HEK293 (cell line): ENCODE data around the gene PAK1.

ENCODE experiments used
- CTCF ChIA-PET: fragments of 350-600 bp; formaldehyde crosslinking; extraction: SDS; loops from one replicate; lab custom pipeline; 2021; ENCODE audit warnings: antibody characterized with exemption; lab: Yijun Ruan, JAX
- POLR2A ChIA-PET: fragments of 300-600 bp; formaldehyde crosslinking; extraction: SDS; loops from one replicate; lab custom pipeline; 2020; ENCODE audit warnings: antibody characterized with exemption, inconsistent platforms; lab: Yijun Ruan, JAX
- H3K27ac ChIP-seq: fragments of 200-500 bp; sonication (Bioruptor generic); 2 replicates; pipeline ENCODE4 v1.5.1; 2014; ENCODE audit warnings: low read depth, low read length, control low read depth, inconsistent platforms; ENCODE audit errors: extremely low read depth
- H3K36me3 ChIP-seq, 2 experiments: fragments of 200-500 bp in 1 of 2; sonication (Bioruptor generic) in 1 of 2; 1 replicate in 1 of 2; 2 replicates in 1 of 2; pipeline ENCODE4 v1.5.1; 2014 to 2017; ENCODE audit warnings: inconsistent platforms in 2 of 2, low read length in 2 of 2; ENCODE audit not compliant: control insufficient read depth in 2 of 2, insufficient read depth in 1 of 2
- H3K4me1 ChIP-seq: fragments of 200-500 bp; sonication (Bioruptor generic); 2 replicates; pipeline ENCODE4 v1.5.1; 2014; ENCODE audit warnings: mild to moderate bottlenecking, low read length, inconsistent platforms; ENCODE audit not compliant: control insufficient read depth, insufficient read depth
- H3K4me3 ChIP-seq: 2 replicates; pipeline ENCODE4 v1.5.1; 2011; ENCODE audit warnings: low read depth, mild to moderate bottlenecking, control low read depth, low read length, moderate library complexity
- H3K9me3 ChIP-seq: fragments of 200-500 bp; sonication (Bioruptor generic); 2 replicates; pipeline ENCODE4 v1.5.1; 2014; ENCODE audit warnings: low read depth, low read length, inconsistent platforms; ENCODE audit not compliant: control insufficient read depth, insufficient read depth
- GFI1B ChIP-seq: fragments of 450-650 bp; formaldehyde crosslinking; IDR thresholded peaks from 2 replicates; pipeline ENCODE4 v1.5.1; 2016; ENCODE audit warnings: missing biosample characterization, missing genetic modification characterization
- HIC1 ChIP-seq: fragments of 450-650 bp; formaldehyde crosslinking; IDR thresholded peaks from 2 replicates; pipeline ENCODE4 v1.5.1; 2016; ENCODE audit warnings: missing biosample characterization, missing genetic modification characterization
- OSR2 ChIP-seq: fragments of 450-650 bp; formaldehyde crosslinking; IDR thresholded peaks from 2 replicates; pipeline ENCODE4 v1.5.1; 2016; ENCODE audit warnings: missing biosample characterization, missing genetic modification characterization
- PRDM2 ChIP-seq: fragments of 450-650 bp; formaldehyde crosslinking; IDR thresholded peaks from 2 replicates; pipeline ENCODE4 v1.5.1; 2016; ENCODE audit warnings: missing biosample characterization, missing genetic modification characterization, borderline replicate concordance
- SALL2 ChIP-seq: fragments of 450-650 bp; formaldehyde crosslinking; IDR thresholded peaks from 2 replicates; pipeline ENCODE4 v1.5.0; 2017; ENCODE audit warnings: missing biosample characterization, mild to moderate bottlenecking, missing genetic modification characterization, borderline replicate concordance
- ZBTB21 ChIP-seq: fragments of 450-650 bp; formaldehyde crosslinking; IDR thresholded peaks from 2 replicates; pipeline ENCODE4 v1.5.1; 2017; ENCODE audit warnings: missing biosample characterization, missing genetic modification characterization
- ZBTB6 ChIP-seq: fragments of 450-650 bp; formaldehyde crosslinking; IDR thresholded peaks from 2 replicates; pipeline ENCODE4 v1.5.1; 2017; ENCODE audit warnings: missing biosample characterization, missing genetic modification characterization
- ZFP3 ChIP-seq: fragments of 450-650 bp; formaldehyde crosslinking; IDR thresholded peaks from 2 replicates; pipeline ENCODE4 v1.5.1; 2016; ENCODE audit warnings: low read depth, missing biosample characterization, missing genetic modification characterization
- ZFP37 ChIP-seq: fragments of 450-650 bp; formaldehyde crosslinking; IDR thresholded peaks from 2 replicates; pipeline ENCODE4 v1.5.1; 2016; ENCODE audit warnings: missing biosample characterization, missing genetic modification characterization
- ZNF274 ChIP-seq, 2 experiments: fragments of 200-500 bp in 1 of 2; fragments of 450-650 bp in 1 of 2; sonication (Bioruptor generic) in 1 of 2; formaldehyde crosslinking in 1 of 2; IDR thresholded peaks; 2 replicates each; pipeline versions ENCODE4 v1.5.1 to v1.6.1; 2014 to 2016; ENCODE audit warnings: borderline replicate concordance in 1 of 2, inconsistent platforms in 1 of 2, low read length in 1 of 2, missing biosample characterization in 1 of 2, missing genetic modification characterization in 1 of 2
- ZNF37A ChIP-seq: fragments of 450-650 bp; IDR thresholded peaks from 2 replicates; pipeline ENCODE4 v1.5.1; 2018; ENCODE audit warnings: missing biosample characterization, missing genetic modification characterization
- ZNF398 ChIP-seq: fragments of 450-650 bp; formaldehyde crosslinking; IDR thresholded peaks from 2 replicates; pipeline ENCODE4 v1.5.1; 2017; ENCODE audit warnings: missing biosample characterization, missing genetic modification characterization
- ZNF404 ChIP-seq: fragments of 450-650 bp; formaldehyde crosslinking; IDR thresholded peaks from 2 replicates; pipeline ENCODE4 v1.5.1; 2017; ENCODE audit warnings: missing biosample characterization, missing genetic modification characterization
- ZNF549 ChIP-seq: fragments of 450-650 bp; IDR thresholded peaks from 2 replicates; pipeline ENCODE4 v1.5.1; 2018; ENCODE audit warnings: missing biosample characterization, missing genetic modification characterization, mild to moderate bottlenecking, inconsistent platforms, moderate library complexity
- ZNF596 ChIP-seq: fragments of 450-650 bp; IDR thresholded peaks from 2 replicates; pipeline ENCODE4 v1.5.0; 2018; ENCODE audit warnings: missing biosample characterization, mild to moderate bottlenecking, missing genetic modification characterization, moderate library complexity

Gene PAK1

GRCh38 chr11:77449784-77450183 is 24.1 kb downstream of the PAK1 start:
- H3K36me3 ChIP-seq = no peaks in the 10 kb centered on the region
- CTCF ChIA-PET = interaction anchor here (0.7 to 1.4 kb wide), 2 partner anchors 21 to 38 kb away, joined by 5 to 6 read pairs; no protein-coding TSS in a partner anchor
- no peak overlapping the region for H3K27ac ChIP-seq
- no peak overlapping the region for H3K4me3 ChIP-seq
- no peak for TF ChIP-seq ZNF404
- TF ChIP-seq ZFP37 (tag by site-specific recombination) = no peak
- TF ChIP-seq ZNF398 (tag by site-specific recombination) = no peak
- TF ChIP-seq ZNF37A (tag by site-specific recombination) = no peak
- no peak for TF ChIP-seq SALL2 (tag by site-specific recombination)
- TF ChIP-seq ZNF596 (tag by site-specific recombination) = no peak
- TF ChIP-seq ZBTB21 = no peak
- TF ChIP-seq OSR2 (tag by site-specific recombination) = no peak
- no peak for TF ChIP-seq ZNF549 (tag by site-specific recombination)
- no peak for TF ChIP-seq PRDM2 (tag by site-specific recombination)
- TF ChIP-seq ZFP3 (tag by site-specific recombination) = no peak
- TF ChIP-seq GFI1B (tag by site-specific recombination) = no peak
- TF ChIP-seq ZNF274 (IDR thresholded peaks at IDR 0.05; ENCODE audit: low read length) = no peak
- no peak for TF ChIP-seq ZNF274 (tag by site-specific recombination; IDR thresholded peaks at IDR 0.05; ENCODE audit: borderline replicate concordance)
- no peak for TF ChIP-seq HIC1 (tag by site-specific recombination)
- TF ChIP-seq ZBTB6 = no peak
- H3K9me3 ChIP-seq = no peaks in the 10 kb centered on the region
- POLR2A ChIA-PET = no interaction called here
- no peaks in the 10 kb centered on the region; the same call in 1 of the 2 replicates for H3K4me1 ChIP-seq
